GM21786 (cell line): ENCODE data around the gene LRTM2.

Source experiments
- ATAC-seq: cut with Tn5 transposase; IDR thresholded peaks from one replicate; pipeline ENCODE4 v1.9.1; 2021; ENCODE audit not compliant: unreplicated experiment

The LRTM2 gene

DNA sequence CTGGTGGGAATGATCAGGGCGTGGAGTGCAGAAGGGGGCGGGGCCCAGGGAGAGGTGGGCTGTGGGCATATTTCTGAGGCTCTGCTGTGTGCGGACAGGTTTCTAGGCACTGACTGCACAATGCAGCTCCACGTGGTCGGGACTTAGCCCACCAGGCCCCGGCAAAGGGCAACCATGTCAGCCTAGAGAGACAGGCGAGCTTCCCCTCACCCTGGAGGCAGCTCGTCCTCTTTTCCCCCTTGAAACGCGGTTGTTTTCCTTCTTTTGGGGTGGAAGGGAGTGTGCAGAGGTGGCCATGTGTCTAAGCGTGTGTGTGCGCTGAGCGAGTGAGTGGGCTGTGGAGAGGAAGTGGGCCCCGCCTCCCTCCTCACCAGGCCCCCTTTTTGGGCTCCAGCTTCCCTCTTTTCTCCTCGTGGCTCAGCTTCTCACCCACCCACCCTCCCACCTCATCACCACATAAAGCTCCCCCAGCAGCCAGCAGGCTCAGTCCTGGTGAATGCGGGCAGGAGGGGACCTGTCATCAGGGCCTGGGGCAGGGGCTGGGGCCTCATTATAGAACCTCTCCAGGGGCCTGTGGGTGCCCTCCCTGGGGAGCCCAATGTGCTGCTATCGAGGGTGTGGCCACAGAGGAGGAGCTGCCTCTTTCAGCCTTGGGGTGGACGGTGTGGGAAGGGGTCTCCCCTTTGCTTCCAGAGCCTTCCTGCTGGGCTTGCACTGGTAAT is 22.0 kb downstream of the LRTM2 start:
- no peak for ATAC-seq

DNA sequence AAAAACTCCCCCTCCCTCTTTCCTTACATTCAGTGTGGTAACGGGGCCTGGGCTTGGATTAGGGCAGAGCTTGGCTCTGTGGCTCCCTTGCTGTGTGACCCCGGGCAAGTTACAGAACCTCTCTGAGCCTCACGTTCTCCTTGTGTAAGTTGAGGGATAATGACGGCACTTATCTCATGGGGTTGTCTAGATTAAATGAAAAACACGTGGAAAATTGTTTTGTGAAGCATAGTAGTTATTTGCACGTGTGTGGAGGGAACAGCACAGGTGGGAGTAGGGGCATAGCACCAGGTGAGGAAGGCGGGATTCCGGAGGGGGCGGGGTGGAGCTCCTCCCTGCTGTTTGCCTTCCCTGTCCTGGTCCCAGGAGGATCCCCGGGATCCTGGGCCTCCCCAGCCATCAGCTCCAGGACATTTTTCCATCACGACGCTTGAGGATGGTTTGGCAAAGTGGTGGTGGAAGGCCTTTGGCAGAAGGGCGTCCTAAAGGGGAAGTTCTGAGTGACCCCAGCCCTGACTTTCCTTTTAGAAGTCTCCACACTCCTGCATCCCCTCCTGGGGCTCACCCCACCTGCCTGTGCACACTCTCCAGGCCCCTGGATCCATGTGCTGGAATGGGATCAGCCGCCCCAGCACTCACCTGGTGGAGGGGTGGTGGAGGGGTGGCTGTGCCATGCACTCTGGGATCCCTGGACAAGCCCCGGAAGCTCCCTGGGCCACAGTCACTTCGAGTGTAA is 22.7 kb downstream of the LRTM2 start:
- ATAC-seq, result no peak

DNA sequence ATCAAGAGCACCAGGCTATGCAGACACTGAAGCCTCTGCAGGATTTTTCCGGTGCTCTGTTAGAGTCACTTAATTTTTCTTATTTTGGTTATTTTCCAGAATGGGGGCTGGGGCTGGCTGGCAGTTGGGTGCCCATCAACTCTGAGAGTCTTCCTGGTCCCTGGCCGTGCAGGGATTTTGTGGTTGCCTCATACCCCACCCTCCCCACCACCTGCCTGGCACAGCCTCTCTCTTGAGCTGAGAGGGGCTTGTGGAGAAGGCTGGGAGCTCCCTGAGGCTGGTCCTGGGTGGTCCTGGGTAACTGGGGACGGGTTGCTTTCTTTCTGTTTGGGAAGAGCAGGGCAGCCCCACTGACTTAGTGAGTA is 23.3 kb downstream of the LRTM2 start:
- no peak for ATAC-seq

DNA sequence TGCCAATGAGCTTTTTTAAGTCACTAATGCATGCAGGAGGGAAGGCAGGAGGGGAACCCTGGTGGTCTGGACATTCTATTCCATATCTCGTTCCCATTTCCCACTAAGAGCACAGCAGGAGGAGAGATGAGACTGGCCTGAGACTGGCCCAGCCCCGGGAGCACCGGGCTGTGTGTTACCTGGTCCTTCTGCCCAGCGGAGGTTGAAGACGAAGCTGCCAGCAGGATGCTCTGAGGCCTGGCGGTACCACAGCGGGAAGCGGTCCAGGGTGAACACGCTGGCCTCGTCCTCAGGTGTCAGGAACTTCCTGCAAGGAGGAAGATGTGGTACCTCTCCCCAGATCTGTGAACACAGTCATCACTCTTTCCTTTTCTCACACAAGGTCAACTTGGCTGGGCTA is 23.9 kb downstream of the LRTM2 start:
- no peak for ATAC-seq

DNA sequence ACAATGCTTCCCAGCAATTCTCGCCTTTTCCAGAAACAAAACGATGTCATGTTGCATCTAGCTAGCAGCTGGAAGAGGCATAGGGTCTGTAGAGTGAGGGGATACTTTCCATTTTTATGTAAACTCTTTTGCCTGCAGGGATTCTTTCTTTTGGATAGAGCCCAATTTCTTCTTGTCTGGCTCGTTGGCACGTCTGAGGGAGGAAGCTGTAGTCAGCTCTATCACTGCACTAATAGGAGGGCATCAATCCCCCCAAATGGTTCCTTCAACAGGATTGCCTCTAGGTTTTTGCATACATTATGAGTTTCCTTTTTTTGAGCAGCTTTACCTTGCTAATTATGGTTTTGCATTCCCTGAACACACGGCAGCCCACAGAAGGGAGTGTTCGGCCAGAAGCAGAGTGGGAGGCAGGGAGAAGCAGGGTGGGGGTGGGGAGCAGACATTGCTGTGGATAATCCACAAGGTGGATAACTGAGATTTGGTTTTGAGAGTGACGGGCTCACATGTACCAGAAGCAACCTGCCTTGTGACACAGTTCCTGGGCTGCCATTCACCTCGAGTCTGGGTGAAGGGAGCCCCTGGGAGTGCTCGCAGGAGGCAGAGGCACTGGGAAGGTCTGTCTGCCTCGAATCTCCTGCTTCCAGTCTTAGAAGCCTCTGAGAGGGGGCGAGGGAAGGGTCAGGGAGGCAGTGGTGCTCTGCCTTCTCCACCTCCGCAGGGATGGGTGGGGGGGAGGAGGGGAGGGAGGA is 24.5 kb downstream of the LRTM2 start:
- ATAC-seq, result no peak

DNA sequence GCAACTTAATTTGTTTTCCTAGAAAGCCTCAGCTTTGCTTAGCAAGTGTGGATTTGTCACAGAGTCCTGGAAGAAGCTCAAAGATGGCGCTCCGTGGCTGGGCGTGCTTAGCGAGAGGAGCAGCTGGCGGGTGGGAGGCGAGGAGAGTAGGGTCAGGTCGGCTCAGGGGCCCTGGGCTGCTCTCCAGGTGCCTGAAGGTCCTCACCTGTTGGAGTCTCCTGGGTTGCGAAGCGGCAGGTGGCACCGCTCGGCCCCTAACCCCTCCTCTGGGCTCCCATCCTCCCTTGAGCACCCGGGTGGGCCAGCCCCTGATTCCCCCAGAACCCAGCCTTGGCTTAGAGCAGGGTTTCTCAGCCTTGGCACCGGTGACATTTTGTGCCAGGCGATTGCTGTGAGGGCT is 25.1 kb downstream of the LRTM2 start:
- ATAC-seq, result no peak

DNA sequence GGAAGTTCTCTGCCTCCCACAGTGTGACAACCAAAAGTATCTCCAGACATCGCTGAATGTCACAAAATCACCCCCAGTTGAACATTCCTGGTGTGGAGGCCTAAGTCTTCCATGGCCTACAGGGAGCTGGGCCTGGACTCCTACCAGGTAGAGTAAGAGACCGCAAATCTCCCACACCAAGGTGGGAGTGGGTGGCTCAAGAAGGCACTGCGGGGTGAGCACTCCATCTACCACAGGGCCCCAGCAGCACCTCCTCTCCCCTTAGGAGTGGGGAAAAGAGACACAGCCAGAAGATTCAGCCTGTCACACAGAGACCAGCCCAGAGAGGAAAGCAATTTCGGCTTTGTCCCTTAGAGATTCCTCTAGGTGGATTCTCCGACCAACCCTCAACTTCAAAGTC is 25.5 kb downstream of the LRTM2 start:
- ATAC-seq, result no peak

DNA sequence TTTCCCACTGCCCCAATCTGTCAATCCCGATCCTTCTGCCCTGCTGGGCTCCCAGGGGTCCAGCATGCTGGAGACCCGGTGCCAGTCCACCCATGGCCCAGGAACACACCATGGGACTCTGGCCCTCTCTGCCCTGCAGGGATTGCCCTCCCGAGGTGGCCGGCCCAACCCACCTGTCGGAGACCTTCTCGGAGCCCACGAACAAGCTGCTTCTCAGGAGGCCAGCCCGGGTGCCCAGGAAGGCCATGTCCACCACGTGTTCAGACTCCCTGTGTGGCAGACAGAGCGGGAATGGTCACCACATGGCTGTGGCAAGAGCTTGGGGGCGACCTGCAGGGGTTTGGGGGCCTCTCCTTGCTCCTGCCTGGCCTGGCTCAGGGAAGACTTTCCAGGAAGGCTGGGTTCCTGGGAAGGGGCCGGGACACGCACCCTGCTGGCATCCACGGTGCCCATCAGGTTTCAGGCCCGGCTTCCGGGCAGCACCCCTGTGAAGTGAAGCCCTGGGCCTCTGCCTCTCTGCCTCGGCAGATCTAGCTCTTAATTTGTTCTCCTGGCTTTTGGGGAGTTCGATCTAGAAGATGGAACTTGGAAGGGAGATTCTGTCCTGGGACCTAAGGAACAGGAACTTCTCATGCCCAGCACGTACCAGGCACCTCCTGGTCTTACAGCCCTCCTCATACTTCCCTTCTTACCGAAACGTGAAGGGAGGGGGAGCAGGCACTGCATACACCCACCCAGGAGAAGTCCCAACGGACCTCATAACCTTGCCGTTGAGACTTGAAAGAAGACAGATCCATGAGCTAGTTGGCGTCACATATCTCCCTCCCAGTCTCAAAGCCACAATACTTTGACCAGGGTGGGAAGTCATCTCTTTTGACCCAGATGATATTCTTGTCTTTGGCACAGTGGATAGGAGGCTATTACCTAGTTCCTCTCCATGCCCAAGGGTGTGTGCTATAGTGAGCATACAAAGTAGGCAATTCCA is 26.3 kb downstream of the LRTM2 start:
- ATAC-seq, result no peak

DNA sequence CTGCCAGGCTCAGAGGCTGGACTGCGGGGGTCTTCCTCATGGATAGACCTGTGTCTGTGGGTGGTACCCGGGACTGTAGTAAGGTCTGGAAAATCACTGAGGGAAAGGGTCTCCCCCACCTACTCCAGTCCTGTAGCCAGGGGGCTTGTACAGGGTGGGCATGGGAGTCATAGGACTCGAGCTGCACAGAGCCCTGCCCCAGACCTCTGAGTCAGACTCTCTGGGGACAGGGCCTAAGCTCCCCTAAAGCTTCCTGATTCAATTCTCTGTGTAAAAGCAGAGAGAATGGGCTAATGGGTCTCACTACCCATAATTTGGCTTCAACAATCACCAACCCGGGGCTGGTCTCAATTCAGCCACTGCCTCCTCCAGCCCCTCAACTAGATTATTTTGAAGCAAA is 27.0 kb downstream of the LRTM2 start:
- ATAC-seq, result no peak

DNA sequence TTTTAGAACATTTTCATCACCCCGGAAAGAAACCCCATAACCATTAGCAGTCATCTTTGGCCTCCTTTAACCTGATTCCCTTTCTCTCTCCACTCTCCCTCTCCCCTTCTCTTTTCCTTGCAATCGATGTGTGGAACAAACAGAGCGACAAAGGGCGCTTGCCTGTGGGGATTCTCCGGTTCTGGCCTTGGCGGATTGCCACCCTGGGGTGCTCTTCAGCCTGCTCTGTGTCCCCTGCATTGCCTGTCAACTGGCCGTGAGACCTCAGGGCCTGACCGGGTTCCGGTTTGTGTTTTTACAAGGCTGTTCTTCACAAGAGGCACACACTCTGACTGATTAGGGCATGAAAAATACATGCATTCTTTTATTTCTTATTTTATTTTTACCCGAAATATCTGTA is 27.8 kb downstream of the LRTM2 start:
- no peak for ATAC-seq

DNA sequence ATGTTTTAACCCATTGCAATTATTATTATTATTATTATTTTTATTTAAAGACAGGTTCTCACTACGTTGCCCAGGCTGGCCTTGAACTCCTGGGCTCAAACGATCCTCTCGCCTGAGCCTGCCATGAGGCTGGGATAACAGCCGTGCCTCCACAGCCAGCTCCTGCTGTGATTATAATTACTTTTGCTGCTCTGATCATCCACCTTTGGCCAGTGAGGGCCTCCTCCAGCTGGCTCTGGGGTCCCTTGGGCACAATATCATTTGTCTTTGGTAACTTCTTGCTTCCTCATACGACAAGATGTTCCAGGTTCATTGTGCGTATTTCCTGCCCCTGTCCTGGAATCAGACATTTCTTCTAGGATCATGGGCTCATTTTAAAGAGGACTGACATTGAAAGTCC is 28.4 kb downstream of the LRTM2 start:
- no peak for ATAC-seq

DNA sequence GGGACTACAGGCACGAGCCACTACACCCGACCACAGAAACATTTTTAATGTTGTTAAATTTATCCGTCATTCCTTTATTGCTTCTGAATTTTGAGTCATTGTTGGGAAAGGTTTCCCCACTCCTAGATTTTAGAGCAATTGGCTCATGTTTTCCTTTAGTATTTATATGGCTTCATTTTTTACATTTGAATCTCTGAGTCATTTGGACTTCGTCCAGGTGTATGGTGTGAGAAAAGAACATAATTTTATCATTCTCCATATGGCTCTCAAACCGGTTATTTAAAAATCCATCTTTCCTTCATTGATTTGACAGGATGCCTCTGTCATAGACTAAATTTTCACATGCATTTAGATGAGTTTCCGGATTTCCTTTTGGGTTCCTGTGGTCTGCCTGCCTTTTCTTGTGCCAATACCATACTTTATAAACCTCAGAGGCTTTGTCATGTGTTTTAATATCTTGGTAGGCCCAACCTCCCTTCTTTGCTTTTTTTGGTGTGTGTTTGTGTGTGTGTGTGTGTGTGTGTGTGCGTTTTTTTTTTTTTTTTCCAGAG is 30.9 kb downstream of the LRTM2 start:
- ATAC-seq, result no peak

DNA sequence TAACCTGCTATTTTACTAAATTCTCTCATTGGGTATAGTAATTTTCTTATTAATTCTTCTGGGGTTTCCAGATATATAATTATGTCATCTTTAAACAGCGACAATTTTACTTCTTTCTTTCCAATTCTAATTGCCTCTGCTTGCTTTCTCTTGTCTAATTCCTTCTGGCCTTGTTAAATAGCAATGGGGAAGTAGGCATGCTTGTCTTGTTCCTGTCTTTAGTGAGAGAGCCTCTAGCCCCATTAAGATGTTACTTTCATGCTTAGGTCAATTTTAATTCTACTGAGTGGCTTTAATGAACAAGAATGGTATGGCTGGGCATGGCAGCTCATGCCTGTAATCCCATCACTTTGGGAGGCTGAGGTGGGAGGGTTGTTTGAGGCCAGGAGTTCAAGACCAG is 31.7 kb downstream of the LRTM2 start:
- ATAC-seq, result no peak

DNA sequence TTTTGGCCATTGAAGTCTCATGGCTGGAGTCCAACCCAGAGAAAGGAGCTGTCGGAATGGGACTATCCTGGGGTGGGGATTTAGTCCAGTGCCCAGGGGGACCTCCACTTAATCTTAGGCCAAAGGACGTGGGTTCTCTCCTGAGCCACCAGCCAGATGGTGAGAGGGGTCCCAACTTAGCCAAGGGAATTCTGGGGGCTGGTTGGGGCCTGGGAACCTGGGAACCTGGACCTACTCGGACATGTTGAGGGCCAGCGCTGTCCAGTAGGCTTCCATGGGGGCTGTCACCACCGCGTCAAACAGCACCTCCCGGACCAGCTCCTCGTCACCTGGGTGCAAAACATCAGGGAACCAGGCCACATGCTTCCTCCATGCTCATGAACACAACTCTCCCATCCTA is 33.4 kb downstream of the LRTM2 start:
- no peak for ATAC-seq

DNA sequence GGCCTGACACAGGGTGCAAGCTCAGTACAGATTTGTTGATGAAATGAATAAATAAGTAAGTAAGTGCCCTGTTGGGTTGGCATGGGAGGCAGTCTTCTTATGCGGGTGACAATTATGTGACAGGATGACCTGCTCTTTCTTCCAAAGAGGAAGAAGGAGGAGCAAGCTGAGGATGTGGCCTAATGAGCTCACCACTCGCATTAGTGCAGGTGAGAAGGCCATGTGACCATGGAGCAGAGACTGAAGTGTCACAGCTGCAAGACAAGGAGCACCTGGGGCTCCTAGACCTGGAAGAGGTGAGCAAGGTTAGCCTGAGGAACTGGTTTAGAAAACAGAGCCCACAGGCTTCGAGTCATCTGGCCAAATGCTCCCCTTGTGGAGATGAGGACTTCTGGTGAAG is 34.9 kb downstream of the LRTM2 start:
- no peak for ATAC-seq

DNA sequence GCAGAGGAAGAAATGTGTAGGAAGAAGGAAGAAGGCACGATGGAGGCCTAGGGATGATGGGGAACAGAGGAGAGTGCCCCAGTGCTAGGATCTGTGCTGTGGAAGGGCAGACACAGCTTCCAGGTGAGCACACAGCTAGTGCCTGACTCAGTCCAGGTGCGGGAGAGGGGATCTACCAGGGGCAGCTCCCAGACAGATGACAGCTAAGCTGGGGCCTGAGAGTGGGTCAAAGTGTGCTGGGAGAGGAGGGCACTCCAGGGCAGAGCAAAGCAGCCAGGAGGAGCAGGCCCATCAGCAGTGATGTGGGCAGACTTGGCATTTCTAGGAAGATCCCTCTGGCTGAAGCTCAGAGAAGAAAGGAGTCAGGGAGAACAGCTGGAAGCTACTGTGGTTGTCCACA is 36.7 kb downstream of the LRTM2 start:
- ATAC-seq, result no peak

DNA sequence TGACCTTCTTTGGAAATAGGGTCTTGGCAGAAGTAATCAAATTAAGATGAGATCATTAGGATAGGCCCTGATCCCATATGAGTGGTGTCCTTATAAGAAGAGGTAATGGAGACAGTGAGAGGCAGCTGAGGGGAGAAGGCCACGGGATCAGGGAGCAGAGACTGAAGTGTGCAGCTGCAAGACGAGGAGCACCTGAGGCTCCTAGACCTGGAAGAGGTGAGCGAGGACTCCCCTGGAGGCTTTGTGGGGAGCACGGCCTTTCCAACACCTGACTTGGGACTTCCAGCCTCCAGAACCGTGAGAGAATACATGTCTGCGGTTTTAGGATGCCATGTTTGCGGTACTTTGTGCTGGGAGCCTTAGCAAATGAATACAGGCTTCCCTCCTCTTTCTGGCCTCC is 37.5 kb downstream of the LRTM2 start:
- ATAC-seq, result no peak

DNA sequence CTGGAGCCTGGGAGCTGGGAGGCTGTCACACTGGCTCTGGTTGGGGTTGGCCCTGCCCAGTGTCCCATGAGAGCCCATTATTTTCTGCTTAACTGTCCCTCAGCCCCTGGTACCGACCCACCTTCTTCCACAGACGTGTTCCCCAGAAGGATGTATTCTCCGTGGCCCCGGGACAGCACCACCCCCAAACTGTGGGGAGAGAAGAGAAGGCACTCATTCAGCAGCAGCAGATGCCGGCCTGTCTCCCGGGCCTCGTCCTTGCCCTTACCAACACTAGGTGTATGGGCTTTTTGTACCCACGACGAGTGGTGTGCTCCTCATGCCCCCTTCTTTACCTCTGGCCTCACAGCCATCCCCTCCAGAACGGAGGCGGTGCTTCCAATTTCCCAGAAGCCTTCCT is 38.1 kb downstream of the LRTM2 start:
- no peak for ATAC-seq

DNA sequence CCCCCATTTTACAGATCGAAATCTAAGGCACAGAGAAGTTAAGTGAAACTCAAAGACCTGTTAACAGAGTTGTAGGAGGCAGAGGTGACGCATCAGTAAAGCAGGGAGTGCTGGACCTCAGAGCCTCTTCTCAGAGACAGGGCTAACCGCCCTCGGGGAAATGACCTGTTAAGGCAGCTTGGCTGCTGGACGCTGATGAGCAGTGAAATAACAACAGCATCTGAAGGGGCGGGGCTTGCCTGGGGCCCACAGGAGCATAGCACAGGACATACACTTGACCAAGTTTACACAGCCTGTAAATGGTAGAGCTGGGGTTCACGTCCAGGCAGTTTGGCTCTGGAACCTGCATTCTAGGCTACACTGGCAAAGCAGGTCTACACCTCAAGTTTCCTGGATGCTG is 39.3 kb downstream of the LRTM2 start:
- ATAC-seq, result no peak

DNA sequence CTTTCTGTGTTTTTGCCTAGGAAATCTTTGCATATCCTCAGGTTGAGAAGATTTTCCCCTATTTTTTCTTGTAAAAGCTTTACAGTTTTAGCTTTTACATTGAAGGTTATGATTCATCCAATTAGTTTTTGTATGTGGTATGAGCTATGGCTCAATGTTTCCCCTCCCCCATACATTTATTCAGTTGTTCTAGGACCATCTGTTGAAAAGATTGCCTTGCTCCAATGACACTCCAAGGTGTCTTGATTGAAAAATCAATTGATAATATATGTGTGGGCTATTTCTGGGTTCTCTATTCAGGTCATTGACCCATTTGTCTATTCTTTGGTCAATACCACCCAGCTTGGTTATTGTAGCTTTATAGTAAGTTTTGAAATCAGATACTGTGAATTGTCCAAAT is 42.6 kb downstream of the LRTM2 start:
- ATAC-seq, result no peak

DNA sequence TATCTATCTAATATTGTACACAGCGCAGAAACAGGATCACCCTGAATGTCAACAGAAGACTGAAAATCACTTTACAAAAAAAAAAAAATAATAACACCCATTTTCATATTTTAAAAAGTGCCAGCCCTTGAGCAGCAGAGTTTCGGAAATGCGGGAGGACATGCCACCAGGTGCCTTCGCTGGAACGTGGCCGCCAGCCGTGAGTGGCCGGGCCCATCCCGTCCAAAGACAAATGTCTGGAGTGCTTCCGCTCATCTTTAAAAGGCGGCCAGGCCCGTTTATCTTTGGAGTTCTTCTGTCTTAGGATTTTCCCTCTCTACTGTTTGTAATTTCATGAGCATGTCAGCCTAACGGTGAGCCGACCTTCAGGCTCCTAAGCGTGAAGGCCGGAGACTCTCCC is 43.5 kb downstream of the LRTM2 start:
- ATAC-seq, result no peak
